Measurements from ENCODE around the gene ATAD3C. TPM values are rescaled to one million over a fixed set of nuclear protein-coding genes. Genes with fewer than 3 reads are reported as not detected.
"Not testable (repeated sequence)": the region's sequence is repeated elsewhere in the genome, so short reads cannot be mapped to it uniquely, and the experiment has no call there.

ATAD3C gene
- total RNA-seq, 1 experiment from 2014 or later, result 0.14 TPM

DNA sequence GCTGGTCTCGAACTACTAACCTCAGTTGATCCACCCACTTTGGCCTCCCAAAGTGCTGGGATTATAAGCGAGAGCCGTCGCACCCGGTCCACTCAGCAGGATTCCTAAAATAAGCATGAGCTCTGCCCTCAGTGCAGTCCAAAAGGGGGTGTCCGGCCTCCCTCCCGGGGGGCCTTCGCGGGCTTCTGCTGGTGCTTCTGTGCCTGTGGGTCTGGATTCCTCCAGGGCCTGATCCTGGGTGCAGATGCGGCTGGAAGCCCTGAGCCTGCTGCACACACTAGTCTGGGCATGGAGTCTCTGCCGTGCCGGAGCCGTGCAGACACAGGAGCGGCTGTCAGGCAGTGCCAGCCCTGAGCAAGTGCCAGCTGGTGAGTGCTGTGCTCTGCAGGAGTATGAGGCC, 67.4 kb downstream of the ATAD3C start:
- DNase-seq (ENCODE audit: low spot score); in situ Hi-C loops (cut with HindIII; ENCODE audit: low sequenced_read_pairs): not testable (repeated sequence)

DNA sequence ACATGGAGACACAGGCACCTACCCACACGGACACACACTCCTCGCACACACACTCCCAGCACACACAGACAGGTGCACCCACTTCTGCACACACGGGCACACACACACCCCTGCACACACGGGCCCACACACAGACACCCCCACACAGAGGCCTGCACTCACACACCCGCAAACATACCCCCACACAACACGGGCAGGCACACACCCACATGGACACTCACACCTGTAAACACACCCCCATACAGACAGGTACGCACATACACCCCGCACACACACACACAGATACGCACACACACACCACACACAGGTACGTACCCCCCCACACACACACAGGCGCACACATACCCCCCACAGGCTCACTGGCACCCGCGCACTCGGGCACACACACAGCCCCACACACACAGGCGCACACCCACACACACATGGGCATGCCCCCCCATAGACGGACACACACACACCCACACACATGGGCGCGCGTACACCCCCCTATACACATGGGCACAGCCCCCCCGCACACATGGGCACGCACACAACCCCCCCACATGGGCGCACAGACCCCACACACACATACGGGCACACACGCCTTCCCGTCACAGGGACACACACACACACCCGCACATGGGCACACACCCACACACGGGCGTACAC, 68.6 kb downstream of the ATAD3C start:
- no peak for DNase-seq (ENCODE audit: low spot score)
- in situ Hi-C loops (cut with HindIII; ENCODE audit: low sequenced_read_pairs), result no loop called here

DNA sequence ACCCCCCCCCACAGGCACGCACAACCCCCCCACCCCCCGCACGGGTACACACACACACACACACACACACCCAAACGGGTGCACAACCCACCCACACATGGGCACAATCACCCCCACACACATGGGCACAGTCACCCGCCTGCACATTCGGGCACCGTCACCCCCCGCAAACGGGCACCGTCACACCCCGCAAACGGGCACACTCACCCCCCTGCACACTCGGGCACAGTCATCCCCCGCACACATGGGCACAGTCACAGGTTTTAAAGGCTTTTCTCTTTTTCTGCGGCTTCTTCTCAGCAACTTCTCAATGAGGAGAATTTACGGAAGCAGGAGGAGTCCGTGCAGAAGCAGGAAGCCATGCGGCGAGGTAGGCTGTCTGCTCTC, 69.1 kb downstream of the ATAD3C start:
- DNase-seq (ENCODE audit: low spot score); in situ Hi-C loops (cut with HindIII; ENCODE audit: low sequenced_read_pairs): not testable (repeated sequence)

Other genes with a start within 250 kb of the ATAD3C start
- 1.2 TPM in 1 of 2 replicates, not detected in the other for gene TNFRSF18, start 243.1 kb upstream of the ATAD3C start, total RNA-seq (2014; rRNA removed; shearing (Covaris generic))
- not detected in 2 replicates for gene TNFRSF4, start 235.5 kb upstream of the ATAD3C start, total RNA-seq (2014; rRNA removed; shearing (Covaris generic))
- 92.4 and 99.1 TPM in 2 replicates for gene SDF4, start 217.7 kb upstream of the ATAD3C start, total RNA-seq (2014; rRNA removed; shearing (Covaris generic))
- gene B3GALT6, start 217.5 kb upstream of the ATAD3C start, total RNA-seq (2014; rRNA removed; shearing (Covaris generic)), result 38.4 and 44.3 TPM in 2 replicates
- 5.1 and 13.3 TPM in 2 replicates for gene C1QTNF12, start 203.0 kb upstream of the ATAD3C start, total RNA-seq (2014; rRNA removed; shearing (Covaris generic))
- 88.4 and 102 TPM in 2 replicates for gene UBE2J2, start 175.8 kb upstream of the ATAD3C start, total RNA-seq (2014; rRNA removed; shearing (Covaris generic))
- gene SCNN1D, start 169.3 kb upstream of the ATAD3C start, total RNA-seq (2014; rRNA removed; shearing (Covaris generic)), result 0.71 and 1.2 TPM in 2 replicates
- gene ACAP3, start 141.8 kb upstream of the ATAD3C start, total RNA-seq (2014; rRNA removed; shearing (Covaris generic)), result 23.6 and 33.8 TPM in 2 replicates
- gene PUSL1, start 141.1 kb upstream of the ATAD3C start, total RNA-seq (2014; rRNA removed; shearing (Covaris generic)), result 66.7 and 84.9 TPM in 2 replicates
- 107 and 109 TPM in 2 replicates for gene INTS11, start 125.0 kb upstream of the ATAD3C start, total RNA-seq (2014; rRNA removed; shearing (Covaris generic))
- 22.5 and 23.5 TPM in 2 replicates for gene CPTP, start 124.9 kb upstream of the ATAD3C start, total RNA-seq (2014; rRNA removed; shearing (Covaris generic))
- gene TAS1R3, start 118.4 kb upstream of the ATAD3C start, total RNA-seq (2014; rRNA removed; shearing (Covaris generic)), result 0.14 TPM in 1 of 2 replicates, not detected in the other
- 66.4 and 70.2 TPM in 2 replicates for gene DVL1, start 100.3 kb upstream of the ATAD3C start, total RNA-seq (2014; rRNA removed; shearing (Covaris generic))
- 23.0 and 26.7 TPM in 2 replicates for gene MXRA8, start 91.1 kb upstream of the ATAD3C start, total RNA-seq (2014; rRNA removed; shearing (Covaris generic))
- gene AURKAIP1, start 74.5 kb upstream of the ATAD3C start, total RNA-seq (2014; rRNA removed; shearing (Covaris generic)), result 210 and 263 TPM in 2 replicates
- 79.4 and 105 TPM in 2 replicates for gene CCNL2, start 50.4 kb upstream of the ATAD3C start, total RNA-seq (2014; rRNA removed; shearing (Covaris generic))
- 60.9 and 75.0 TPM in 2 replicates for gene MRPL20, start 42.4 kb upstream of the ATAD3C start, total RNA-seq (2014; rRNA removed; shearing (Covaris generic))
- 0.43 and 0.54 TPM in 2 replicates for gene ANKRD65, start 28.4 kb upstream of the ATAD3C start, total RNA-seq (2014; rRNA removed; shearing (Covaris generic))
- gene VWA1, start 14.0 kb upstream of the ATAD3C start, total RNA-seq (2014; rRNA removed; shearing (Covaris generic)), result 20.3 and 26.8 TPM in 2 replicates
- gene ATAD3B, start 22.1 kb downstream of the ATAD3C start, total RNA-seq (2014; rRNA removed; shearing (Covaris generic)), result 73.1 and 102 TPM in 2 replicates
- 88.6 and 111 TPM in 2 replicates for gene ATAD3A, start 62.5 kb downstream of the ATAD3C start, total RNA-seq (2014; rRNA removed; shearing (Covaris generic))
- 1.1 TPM in 1 of 2 replicates, not detected in the other for gene TMEM240, start 90.9 kb downstream of the ATAD3C start, total RNA-seq (2014; rRNA removed; shearing (Covaris generic))
- gene SSU72, start 125.2 kb downstream of the ATAD3C start, total RNA-seq (2014; rRNA removed; shearing (Covaris generic)), result 145 and 169 TPM in 2 replicates
- 1.2 and 6.8 TPM in 2 replicates for gene FNDC10, start 150.4 kb downstream of the ATAD3C start, total RNA-seq (2014; rRNA removed; shearing (Covaris generic))
- 37.1 and 63.9 TPM in 2 replicates for gene MIB2, start 165.8 kb downstream of the ATAD3C start, total RNA-seq (2014; rRNA removed; shearing (Covaris generic))
- 1.1 and 1.3 TPM in 2 replicates for gene MMP23B, start 182.5 kb downstream of the ATAD3C start, total RNA-seq (2014; rRNA removed; shearing (Covaris generic))
- 7.5 and 12.9 TPM in 2 replicates for gene CDK11B, start 209.3 kb downstream of the ATAD3C start, total RNA-seq (2014; rRNA removed; shearing (Covaris generic))
- 17.8 and 25.2 TPM in 2 replicates for gene SLC35E2B, start 243.1 kb downstream of the ATAD3C start, total RNA-seq (2014; rRNA removed; shearing (Covaris generic))

Measured in G401 (cell line).